HFF-Myc (cell line): ENCODE data around the gene FBXL4.

Experiments
- DNase-seq: peaks from one replicate; pipeline ENCODE4 v3.0.0-alpha.2; 2011; ENCODE audit warnings: low read depth; ENCODE audit errors: extremely low read depth
- H3K4me3 ChIP-seq: replicated peaks from 2 replicates; pipeline ENCODE4 v1.5.1; 2011; ENCODE audit warnings: low read depth, mild to moderate bottlenecking, control low read depth, low read length
- TF ChIP-seq, protein P1 (sequence below): IDR thresholded peaks from 2 replicates; pipeline ENCODE4 v1.5.1; 2012; ENCODE audit warnings: mild to moderate bottlenecking, low read depth, low read length, control low read depth; ENCODE audit errors: missing control alignments

The FBXL4 gene

DNA sequence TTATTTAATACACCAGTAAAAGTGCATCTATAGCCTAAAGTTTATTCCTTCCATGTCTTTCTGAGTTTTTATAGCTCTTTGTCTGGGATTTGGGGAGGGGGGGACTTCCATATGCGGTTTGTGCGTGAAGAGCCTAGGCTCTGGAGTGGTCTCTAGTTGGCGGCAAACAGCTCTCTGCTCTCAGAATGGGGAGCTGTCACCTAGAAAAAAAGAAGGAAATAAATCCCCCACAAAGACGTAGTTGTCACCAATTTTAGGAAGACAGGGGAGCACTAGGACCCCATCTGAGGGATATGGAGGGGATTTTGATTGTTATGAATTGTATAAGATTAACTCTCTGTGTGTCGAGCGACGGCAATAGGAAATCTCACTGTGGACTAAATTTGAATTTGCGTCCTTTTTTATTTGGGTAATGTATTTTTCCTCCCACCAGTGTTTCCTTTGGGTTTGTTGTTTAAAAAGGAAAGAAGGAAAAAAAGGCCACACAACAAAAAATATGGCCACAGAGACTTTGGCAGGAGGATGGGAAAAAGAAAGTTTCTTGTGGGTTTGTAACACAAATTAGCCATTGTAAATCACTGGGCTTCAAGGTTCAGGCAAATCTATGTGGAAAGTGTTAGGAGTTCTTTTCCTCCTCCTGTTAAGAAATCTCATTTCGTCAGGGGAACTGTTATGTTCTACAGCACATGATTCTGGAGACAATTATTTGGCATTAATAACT lies 106.0 kb downstream of the FBXL4 start:
- TF ChIP-seq, protein P1, sequence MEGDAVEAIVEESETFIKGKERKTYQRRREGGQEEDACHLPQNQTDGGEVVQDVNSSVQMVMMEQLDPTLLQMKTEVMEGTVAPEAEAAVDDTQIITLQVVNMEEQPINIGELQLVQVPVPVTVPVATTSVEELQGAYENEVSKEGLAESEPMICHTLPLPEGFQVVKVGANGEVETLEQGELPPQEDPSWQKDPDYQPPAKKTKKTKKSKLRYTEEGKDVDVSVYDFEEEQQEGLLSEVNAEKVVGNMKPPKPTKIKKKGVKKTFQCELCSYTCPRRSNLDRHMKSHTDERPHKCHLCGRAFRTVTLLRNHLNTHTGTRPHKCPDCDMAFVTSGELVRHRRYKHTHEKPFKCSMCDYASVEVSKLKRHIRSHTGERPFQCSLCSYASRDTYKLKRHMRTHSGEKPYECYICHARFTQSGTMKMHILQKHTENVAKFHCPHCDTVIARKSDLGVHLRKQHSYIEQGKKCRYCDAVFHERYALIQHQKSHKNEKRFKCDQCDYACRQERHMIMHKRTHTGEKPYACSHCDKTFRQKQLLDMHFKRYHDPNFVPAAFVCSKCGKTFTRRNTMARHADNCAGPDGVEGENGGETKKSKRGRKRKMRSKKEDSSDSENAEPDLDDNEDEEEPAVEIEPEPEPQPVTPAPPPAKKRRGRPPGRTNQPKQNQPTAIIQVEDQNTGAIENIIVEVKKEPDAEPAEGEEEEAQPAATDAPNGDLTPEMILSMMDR = no peak
- no peak for DNase-seq
- H3K4me3 ChIP-seq = no peak overlapping the region

DNA sequence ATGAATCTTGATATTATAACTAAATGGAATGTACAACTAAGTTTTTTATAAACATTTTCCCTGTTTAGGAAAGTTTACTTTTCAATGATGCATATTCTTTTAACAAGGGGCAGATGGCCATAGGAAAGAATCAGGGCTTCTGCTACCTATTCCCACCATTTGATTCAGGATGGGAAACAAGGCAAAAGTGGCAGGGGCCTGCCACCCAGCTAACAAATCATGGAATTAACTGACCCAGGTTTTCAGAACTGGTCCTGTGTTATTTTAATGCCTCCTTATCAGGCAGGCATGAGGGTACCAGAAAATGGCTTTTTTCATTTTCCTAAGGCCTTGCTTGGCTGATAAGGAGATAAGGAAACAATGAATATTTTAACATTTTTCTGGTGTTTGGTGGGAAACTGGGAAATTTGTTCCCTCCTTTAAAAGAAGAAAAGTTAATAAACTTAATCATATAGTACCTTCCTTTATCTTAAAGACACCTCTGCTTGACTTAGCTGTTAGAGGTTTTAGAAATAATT lies 106.7 kb downstream of the FBXL4 start:
- TF ChIP-seq, protein P1 = no peak
- H3K4me3 ChIP-seq = no peak overlapping the region
- no peak for DNase-seq

DNA sequence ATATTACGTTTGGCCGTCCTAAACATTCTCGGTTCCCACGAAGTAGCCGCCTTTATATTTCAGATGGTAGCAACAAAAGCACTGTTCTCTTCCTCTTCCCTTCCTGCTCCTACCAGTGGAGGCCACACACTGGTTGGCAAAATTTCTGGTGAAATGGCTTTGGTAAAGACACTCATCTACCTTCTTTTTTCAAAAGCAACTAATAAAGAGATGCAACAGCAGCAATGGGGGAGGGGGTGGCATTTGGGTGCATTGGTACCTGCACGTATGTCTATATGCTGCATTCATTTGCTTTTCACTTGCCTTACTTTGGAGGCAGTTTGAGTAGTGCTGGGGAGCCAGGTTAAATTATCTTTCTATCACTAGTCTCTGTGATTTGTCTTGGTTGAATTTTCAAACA lies 107.4 kb downstream of the FBXL4 start:
- TF ChIP-seq, protein P1 = no peak

DNA sequence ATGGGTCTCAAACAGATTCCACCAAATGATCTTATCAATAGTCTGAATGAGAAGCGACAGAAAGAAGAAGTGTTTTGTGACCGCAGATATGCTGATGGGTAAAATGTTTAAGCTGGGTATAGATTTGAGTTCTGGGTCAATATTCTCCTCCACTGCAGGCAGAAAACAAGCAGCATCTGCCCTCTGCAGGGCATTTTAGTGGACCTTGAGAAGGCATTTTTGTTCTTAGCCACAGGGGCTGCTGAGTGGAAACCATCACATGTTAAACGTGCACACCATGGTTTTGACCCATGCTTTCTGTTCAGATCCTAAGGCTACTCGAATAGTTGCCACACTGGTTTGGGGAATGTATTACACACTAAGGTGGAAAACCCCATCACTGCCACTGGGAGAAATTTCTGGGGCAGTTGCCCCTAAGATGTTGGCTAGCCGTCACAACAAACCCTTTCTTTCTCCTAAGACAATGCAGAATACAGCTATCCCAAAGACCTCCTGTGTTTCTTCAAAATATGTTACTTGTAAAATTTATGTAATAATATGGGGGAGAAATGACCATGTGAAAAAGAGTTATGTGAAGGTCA lies 107.9 kb downstream of the FBXL4 start:
- no peak overlapping the region for H3K4me3 ChIP-seq
- no peak for DNase-seq
- TF ChIP-seq, protein P1 = no peak

More for the DNA sequence above, 107.4 kb downstream of the FBXL4 start:
- no peak overlapping the region for H3K4me3 ChIP-seq
- no peak for DNase-seq

DNA sequence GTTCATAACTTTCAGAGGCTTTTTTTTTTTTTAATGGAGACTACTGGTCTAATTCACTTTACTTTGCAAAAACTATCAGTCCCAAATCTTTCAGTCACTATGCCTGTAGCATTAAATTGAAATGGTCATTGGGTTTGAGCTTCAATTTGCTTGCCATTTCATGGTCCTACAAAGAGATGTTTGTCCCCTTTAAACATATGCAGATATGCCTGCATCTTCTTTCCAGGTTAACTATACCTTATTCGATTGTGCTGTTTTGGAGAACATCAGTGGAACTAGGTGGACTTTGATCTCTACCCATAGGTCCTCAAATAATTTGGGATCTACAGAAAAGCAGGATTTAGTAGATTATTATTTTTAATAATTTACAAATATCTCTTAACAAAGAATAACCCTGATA lies 108.8 kb downstream of the FBXL4 start:
- DNase-seq = no peak
- TF ChIP-seq, protein P1 = no peak
- H3K4me3 ChIP-seq = no peak overlapping the region

DNA sequence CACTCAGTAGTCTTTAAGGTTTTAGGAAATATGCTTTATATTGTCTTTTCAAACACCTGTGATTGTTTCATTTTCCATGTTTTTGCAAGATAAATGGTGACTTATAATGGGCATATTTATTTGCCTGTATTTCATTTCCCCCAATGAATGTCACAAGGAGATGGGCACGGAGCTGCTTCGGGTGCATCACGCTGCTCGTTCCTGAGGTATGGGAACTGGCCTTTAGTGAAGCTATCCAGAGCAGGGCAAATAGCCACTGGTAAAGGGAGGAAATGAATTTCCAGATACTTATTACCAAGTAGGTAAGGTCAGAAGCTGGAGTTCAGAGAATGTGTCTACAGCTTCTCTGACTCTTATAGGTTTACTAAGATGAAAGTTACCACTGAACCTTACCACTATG lies 109.7 kb downstream of the FBXL4 start:
- DNase-seq = no peak
- H3K4me3 ChIP-seq = no peak overlapping the region
- TF ChIP-seq, protein P1 = no peak
